ENCODE measurements around the gene YWHAQ.
"Not testable (repeated sequence)": the region's sequence is repeated elsewhere in the genome, so short reads cannot be mapped to it uniquely, and the experiment has no call there.

The YWHAQ gene

DNA sequence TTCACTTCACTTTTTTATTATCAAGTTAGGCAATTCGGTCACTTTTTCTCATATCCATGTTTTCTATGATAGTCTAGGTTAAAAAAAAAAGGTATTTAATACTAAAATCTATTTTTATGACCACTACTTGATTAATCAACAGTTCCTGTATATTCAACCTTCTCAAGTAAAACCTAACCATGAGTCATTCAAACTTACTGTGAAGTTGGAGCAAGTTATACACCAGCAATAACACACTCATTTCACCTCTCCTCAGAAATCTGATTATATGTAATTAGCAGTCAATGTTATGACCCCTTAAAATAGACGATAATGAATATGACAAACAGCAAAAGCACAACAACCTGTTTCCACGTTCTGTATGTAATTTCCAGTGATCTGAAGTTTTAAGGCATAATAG, 40.2 kb downstream of the YWHAQ start:
- no peak for DNase-seq

DNA sequence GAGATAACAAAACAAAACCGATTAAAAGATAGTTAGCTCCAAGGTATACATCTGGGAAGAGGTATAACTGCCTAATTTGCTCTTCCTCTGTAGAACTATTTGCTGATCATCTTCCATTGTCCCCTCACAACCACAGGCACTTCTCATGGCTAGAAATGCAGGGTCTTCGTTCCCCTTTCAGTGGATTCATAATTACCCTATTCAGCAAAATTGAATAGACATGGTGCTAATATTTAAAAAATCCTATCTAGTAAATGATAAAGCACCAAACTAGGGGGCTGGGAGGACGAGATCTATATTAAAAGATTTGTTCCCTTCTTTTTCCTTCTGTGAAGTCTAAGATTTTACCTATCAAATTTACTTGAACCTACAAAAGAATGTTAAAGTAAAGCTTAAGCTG, 44.3 kb downstream of the YWHAQ start:
- DNase-seq = no peak

DNA sequence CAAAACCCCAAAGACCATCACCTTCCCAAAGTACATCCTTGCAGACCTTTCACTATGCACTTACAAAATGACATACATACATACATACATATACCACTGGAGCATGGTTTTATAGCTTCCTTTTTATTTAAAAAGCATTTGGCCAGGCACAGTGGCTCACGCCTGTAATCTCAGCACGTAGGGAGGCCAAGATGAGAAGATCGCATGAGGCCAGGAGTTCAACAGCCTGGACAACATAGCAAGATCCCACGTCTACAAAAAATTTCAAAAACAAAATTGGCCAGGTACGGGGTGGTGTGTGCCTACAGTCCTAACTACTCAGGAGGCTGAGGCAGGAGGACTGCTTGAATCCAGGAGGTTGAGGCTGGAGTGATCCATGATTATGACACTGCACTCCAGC, 45.3 kb downstream of the YWHAQ start:
- DNase-seq = no peak

- DNase-seq = not testable (repeated sequence)
These were observed 45.9 kb downstream of the YWHAQ start for GRCh38 chr2:9584902-9585301.

DNA sequence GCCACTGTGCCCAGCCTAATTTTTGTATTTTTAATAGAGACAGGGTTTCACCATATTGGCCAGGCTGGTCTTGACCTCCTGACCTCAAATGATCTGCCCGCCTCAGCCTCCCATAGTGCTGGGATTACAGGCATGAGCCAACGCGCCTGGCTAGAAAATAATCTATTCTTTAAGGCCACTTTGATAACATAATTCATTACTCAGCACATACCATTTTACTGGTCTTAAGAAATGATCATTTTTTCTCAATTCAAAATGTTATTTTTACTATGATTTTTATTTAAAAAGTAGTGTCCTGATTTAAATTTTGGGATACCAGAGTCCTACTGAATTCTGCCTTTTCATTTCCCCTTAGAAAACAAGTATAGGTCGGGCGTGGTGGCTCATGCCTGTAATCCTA, 48.2 kb downstream of the YWHAQ start:
- DNase-seq = no peak

GRCh38 chr2:9578467-9579235, 52.1 kb downstream of the YWHAQ start:
- no peak for DNase-seq

GRCh38 chr2:9574331-9574730, 56.5 kb downstream of the YWHAQ start:
- DNase-seq = no peak

GRCh38 chr2:9573840-9574239, 57.0 kb downstream of the YWHAQ start:
- DNase-seq = no peak

- peak; percentile 50 for DNase-seq
These were observed 57.6 kb downstream of the YWHAQ start for GRCh38 chr2:9573013-9573720.

DNA sequence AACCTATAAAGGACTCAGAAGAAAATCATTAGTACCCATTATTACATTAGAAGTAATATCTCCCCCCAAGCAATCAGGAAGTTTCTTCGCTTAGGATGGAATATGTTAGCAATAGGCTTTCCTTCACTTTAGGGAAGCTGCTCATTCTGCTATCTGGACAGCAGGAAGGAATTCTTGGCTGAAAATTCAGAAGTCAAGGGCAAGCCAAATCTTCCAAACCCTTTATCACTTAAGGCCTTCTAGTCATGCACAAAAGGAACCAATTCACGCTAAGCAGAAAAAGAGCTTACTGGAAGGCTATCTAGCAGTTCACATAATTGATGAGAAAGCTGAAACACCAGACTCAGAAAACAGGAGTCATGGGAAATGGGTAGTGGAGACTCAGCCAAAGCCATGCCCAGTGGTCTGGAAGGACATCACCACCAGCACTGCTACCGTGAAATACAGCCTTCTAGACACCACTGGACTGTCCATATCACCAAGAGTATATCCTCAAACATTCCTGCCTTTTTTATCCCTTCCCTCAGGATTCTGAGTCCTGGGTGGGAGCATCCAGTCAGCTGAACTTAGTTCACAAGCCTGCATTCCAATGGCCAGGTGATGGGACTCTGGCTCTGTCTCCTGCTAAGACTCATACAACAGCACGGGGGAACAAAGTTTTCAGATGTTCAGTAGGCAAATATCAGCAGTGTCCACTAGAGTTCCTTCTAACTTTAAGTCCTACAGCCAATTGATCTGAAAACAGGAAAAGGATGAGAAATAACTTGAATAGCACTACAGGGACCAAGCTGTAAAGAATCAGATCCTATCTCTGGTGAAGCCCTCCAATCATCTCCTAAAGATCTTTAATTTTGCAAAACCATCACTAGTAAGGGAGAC, 60.4 kb downstream of the YWHAQ start:
- DNase-seq = no peak

DNA sequence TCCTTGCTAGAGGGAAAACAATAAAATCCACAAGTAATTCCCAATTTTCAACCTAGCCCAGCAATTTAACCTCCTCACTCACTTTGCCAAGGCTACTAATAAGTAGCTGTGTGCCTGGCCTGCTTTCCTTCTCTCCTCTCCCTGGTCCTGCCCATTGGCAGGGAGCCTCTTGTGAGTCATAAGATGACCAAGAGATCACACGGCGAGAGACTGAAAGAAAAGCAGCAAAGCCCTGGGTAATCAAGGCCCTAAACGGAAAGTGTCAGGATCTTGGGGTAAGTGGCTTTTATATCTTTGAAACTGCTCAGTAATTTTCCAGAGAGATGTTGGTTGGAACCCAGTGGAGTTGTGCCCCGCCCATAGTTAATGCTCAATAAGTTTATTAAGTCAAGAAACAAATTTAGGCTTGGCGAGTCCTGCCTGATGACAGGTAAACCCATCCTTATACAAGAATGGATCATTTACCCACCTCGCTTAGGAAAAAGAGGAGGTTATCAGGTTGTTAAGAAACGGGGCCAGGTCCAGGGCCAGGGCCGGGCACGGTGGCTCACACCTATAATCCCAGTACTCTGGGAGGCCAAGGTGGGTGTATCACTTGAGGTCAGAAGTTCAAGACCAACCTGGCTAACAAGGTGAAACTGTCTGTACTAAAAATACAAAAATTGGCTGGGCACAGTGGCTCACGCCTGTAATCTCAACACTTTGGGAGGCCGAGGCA, 65.2 kb downstream of the YWHAQ start:
- DNase-seq = peak; percentile 93

- DNase-seq = no peak
These were observed 70.2 kb downstream of the YWHAQ start for GRCh38 chr2:9560628-9561027.

GRCh38 chr2:9558948-9559381, 71.8 kb downstream of the YWHAQ start:
- peak; percentile 98 for DNase-seq

GRCh38 chr2:9556121-9556743, 74.6 kb downstream of the YWHAQ start:
- DNase-seq = peak; percentile 26

DNA sequence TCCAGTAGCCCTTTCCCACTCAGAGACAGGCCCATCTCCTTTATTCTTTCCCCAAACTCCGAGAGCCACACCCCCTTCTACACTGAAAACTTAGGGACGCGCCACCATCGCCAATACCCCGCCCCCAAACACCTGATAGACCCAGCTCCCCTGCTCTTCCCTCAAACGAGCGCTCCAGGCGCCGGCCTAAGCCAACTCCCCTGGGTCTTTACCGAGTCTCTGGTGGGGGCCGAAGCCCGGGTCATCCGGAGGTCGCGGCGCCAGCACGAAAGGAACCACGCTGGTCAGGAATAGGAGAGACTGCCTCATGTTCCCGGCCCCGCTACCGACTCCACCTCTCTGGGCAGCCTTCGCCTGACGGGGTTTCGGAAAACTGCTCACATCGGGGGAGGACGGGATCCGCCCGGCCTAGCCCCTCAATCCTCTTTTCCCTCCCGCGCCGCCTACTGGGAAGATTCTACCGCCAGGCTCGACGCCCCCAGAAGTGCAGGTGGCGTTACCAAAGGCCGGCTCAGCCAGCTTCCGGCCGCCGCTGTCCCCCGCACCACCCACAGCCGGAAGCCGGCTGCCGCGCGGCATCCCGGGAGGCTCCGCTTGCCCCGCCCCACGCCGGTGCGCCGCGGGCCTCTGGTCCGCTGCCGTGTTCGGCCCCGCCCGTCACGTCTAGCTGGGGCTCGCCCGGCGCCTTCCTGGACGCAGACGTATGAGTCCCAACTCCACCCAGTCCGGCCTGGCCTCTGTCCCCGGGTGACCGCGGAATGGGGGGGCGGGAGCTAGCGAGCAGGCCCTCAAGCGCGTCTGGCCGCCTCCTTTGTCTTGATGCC, 75.3 kb downstream of the YWHAQ start, which contains the start of gene ADAM17:
Gene ADAM17, minus strand, starts transcription at position 534 of the 824 bp plus-strand sequence. Its CDS starts 225 bp downstream, at position 309.
- DNase-seq = peak; percentile 97

DNA sequence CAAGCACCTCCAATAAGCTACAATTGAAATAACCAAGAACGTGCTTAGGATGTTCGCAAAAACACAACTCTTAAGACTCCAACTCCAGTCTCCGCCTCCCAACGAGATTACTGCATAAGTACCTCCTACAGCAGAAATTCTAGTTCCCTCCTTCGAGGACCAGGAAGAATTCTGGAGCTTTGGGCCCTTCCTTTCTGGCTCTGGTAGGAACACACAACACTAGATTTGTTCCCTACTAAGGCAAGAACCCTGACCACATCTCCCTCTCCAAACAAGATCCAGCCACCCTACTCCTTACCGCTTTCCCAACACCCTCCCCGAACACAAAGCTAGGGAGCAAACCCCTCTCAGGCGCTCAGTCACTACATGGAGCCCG, 75.9 kb downstream of the YWHAQ start:
- DNase-seq = peak; percentile 81

DNA sequence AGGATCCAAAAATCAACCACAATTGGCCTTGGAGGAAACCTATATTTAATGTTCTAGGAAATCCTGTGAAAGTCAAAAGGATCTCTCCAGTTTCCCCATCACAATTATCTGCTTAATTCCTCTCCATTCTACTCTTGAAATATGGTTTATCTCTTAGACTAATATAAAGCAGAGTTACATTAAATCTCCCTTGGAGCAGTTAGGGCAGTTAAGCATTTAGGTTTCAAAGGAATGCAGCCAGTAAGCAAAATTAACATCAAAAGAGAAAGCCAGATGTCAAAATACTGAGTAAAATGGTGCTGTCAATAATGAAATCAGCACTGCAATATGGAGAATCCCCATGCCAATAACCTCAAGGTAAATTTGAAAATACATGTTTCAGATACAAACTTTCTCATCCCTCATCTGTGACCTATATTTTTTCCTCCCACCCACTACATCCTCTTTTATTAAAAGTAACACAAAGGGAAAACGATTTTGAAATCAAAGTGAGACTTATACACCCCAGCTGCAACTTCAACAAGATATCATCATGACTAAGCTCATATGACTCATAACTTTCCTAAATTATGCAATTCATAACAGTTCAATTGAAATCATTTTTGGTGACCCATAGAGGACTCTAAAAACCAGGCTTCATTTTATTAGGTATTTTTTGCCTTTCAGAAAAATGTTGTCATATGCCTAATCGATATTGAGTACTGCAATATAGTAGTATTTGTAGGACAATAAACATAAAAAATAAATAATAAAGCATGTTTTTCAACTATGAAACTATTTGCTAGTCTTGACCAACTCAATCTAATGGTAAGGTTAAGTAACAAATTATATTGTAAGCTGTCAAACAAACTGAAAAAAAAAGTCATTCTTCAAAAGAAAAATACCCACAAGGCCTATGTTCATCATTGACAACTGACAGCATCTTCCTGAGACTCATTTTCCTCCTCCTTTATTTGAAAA, 78.3 kb downstream of the YWHAQ start:
- DNase-seq = peak; percentile 75

GRCh38 chr2:9550859-9551391, 79.9 kb downstream of the YWHAQ start:
- not testable (repeated sequence) for DNase-seq

GRCh38 chr2:9549420-9549819, 81.4 kb downstream of the YWHAQ start:
- no peak for DNase-seq

DNA sequence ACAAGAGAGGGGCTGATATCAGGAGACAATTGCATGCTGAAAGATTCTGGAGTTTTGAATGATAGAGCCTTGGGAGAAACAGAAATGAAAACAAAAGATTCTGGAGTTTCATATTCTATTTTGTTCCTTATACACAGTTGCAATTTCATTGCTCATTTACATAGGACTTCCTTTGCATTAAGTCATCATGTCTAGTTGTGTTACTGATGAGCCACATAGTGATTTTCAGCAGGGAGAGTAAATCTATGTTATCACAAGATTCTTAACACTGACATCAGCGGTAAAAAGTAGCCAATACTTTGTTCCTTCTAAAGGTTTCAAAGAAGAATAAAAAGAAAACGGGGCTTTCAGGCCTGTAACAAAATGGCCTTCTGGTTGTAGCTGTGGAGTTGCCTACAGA, 82.3 kb downstream of the YWHAQ start:
- DNase-seq = peak; percentile 51

Measured in EL (cell line).